H1 (cell line): ENCODE data around the gene PCDHAC1. TPM values are rescaled to one million over a fixed set of nuclear protein-coding genes. Genes with fewer than 3 reads are reported as not detected.

Source experiments
- CTCF ChIA-PET: fragments of 300-600 bp; sonication (Branson Sonifier 250); formaldehyde crosslinking; loops from one replicate; lab custom pipeline; 2021; ENCODE audit not compliant: partially characterized antibody; lab: Charles Lee
- POLR2A ChIA-PET: fragments of 300-600 bp; sonication (Branson Sonifier 250); formaldehyde crosslinking; loops from one replicate; lab custom pipeline; 2021; ENCODE audit warnings: inconsistent platforms; ENCODE audit not compliant: partially characterized antibody; lab: Charles Lee
- DNase-seq, 2 experiments: peaks; one replicate each; pipeline versions ENCODE4 v3.0.0 to v3.0.0-alpha.2; 2010 to 2022; ENCODE audit warnings: low spot score in 2 of 2, low read depth in 1 of 2, mixed read lengths in 1 of 2
- FAIRE-seq: peaks from 2 replicates; lab custom pipeline; 2011; peaks lifted over from hg19 to GRCh38; lab: Jason Lieb, UNC
- H2AFZ ChIP-seq: 2 replicates; pipeline ENCODE4 v1.8.1; 2012; ENCODE audit warnings: low read length, inconsistent platforms
- H2AK5ac ChIP-seq: 2 replicates; pipeline ENCODE4 v1.6.1; 2013; ENCODE audit warnings: low read depth, low read length
- H2BK120ac ChIP-seq: replicated peaks from 2 replicates; pipeline ENCODE3; 2013; ENCODE audit warnings: low read depth, low read length, inconsistent platforms
- H2BK12ac ChIP-seq: 2 replicates; pipeline ENCODE4 v1.6.1; 2013; ENCODE audit warnings: low read depth, low read length
- H2BK15ac ChIP-seq: 2 replicates; pipeline ENCODE4 v1.6.1; 2013; ENCODE audit warnings: low read length
- H2BK20ac ChIP-seq: 2 replicates; pipeline ENCODE4 v1.6.1; 2013; ENCODE audit warnings: low read length
- H2BK5ac ChIP-seq: 2 replicates; pipeline ENCODE4 v1.6.1; 2013; ENCODE audit warnings: low read depth, low read length
- H3K14ac ChIP-seq: 2 replicates; pipeline ENCODE4 v1.6.1; 2013; ENCODE audit warnings: inconsistent platforms; ENCODE audit not compliant: insufficient read length
- H3K18ac ChIP-seq: 2 replicates; pipeline ENCODE4 v1.6.1; 2013; ENCODE audit warnings: low read length; ENCODE audit errors: extremely low read depth
- H3K23ac ChIP-seq: 2 replicates; pipeline ENCODE4 v1.6.1; 2013; ENCODE audit warnings: inconsistent platforms; ENCODE audit not compliant: insufficient read length
- H3K23me2 ChIP-seq: 2 replicates; pipeline ENCODE4 v1.6.1; 2013; ENCODE audit warnings: low read depth, low read length
- H3K27ac ChIP-seq: 2 replicates; pipeline ENCODE4 v1.6.1; 2011; ENCODE audit warnings: low read depth, low read length, inconsistent platforms
- H3K27me3 ChIP-seq, 4 experiments: replicated peaks in 1 of 4; 1 replicate in 1 of 4; 2 replicates in 3 of 4; pipeline versions ENCODE4 v1.6.1 to v1.8.1; 2011 to 2013; ENCODE audit warnings: low read length in 3 of 4, mild to moderate bottlenecking in 3 of 4, inconsistent platforms in 2 of 4, mixed read lengths in 2 of 4, moderate library complexity in 1 of 4; ENCODE audit not compliant: control insufficient read depth in 3 of 4, insufficient read depth in 3 of 4; ENCODE audit errors: extremely low read depth in 1 of 4
- H3K36me3 ChIP-seq, 4 experiments: 2 replicates each; pipeline versions ENCODE4 v1.6.1 to v1.8.1; 2011 to 2013; ENCODE audit warnings: mild to moderate bottlenecking in 4 of 4, low read length in 3 of 4, moderate library complexity in 2 of 4, control low read depth in 1 of 4, inconsistent platforms in 1 of 4; ENCODE audit not compliant: insufficient read depth in 4 of 4, control insufficient read depth in 2 of 4
- H3K4ac ChIP-seq: replicated peaks from 2 replicates; pipeline ENCODE3; 2013; ENCODE audit warnings: low read length, low read depth, mixed read lengths, inconsistent platforms; ENCODE audit not compliant: insufficient read length
- H3K4me1 ChIP-seq, 4 experiments: replicated peaks in 1 of 4; 1 replicate in 1 of 4; 2 replicates in 3 of 4; pipeline versions ENCODE4 v1.6.1 to v1.8.1; 2011 to 2013; ENCODE audit warnings: low read length in 3 of 4, inconsistent platforms in 2 of 4, mixed read lengths in 1 of 4; ENCODE audit not compliant: insufficient read depth in 4 of 4, control insufficient read depth in 3 of 4
- H3K4me2 ChIP-seq, 2 experiments: 2 replicates each; pipeline versions ENCODE4 v1.6.1 to v1.8.1; 2011 to 2013; ENCODE audit warnings: low read depth in 2 of 2, low read length in 2 of 2, control low read depth in 1 of 2, inconsistent platforms in 1 of 2, mild to moderate bottlenecking in 1 of 2; ENCODE audit not compliant: insufficient read depth in 1 of 2
- H3K4me3 ChIP-seq, 4 experiments: fragments of 200-600, 300-600 bp in 1 of 4; sonication (generic), shearing (Covaris generic), sonication (Bioruptor Twin) in 1 of 4; 2 replicates each; pipeline versions ENCODE4 v1.5.1 to v1.8.1; 2011 to 2016; ENCODE audit warnings: low read length in 4 of 4, low read depth in 3 of 4, control low read depth in 2 of 4, inconsistent platforms in 2 of 4, mild to moderate bottlenecking in 2 of 4, mixed read lengths in 1 of 4, moderate library complexity in 1 of 4; ENCODE audit not compliant: insufficient read depth in 2 of 4; ENCODE audit errors: extremely low read depth in 1 of 4
- H3K56ac ChIP-seq: replicated peaks from 2 replicates; pipeline ENCODE3; 2013; ENCODE audit warnings: low read depth, mild to moderate bottlenecking, mixed read lengths, low read length, inconsistent platforms; ENCODE audit not compliant: insufficient read length
- H3K79me1 ChIP-seq: 2 replicates; pipeline ENCODE4 v1.6.1; 2013; ENCODE audit warnings: low read depth, low read length, control low read depth
- H3K79me2 ChIP-seq, 2 experiments: 2 replicates each; pipeline versions ENCODE4 v1.6.1 to v1.8.1; 2012 to 2013; ENCODE audit warnings: low read length in 2 of 2, mild to moderate bottlenecking in 2 of 2, inconsistent platforms in 1 of 2; ENCODE audit not compliant: insufficient read depth in 2 of 2, control insufficient read depth in 1 of 2
- H3K9ac ChIP-seq, 4 experiments: replicated peaks in 1 of 4; 1 replicate in 1 of 4; 2 replicates in 3 of 4; pipeline versions ENCODE4 v1.6.1 to v1.8.1; 2011 to 2013; ENCODE audit warnings: low read depth in 3 of 4, low read length in 3 of 4, control low read depth in 2 of 4, mild to moderate bottlenecking in 2 of 4, moderate library complexity in 2 of 4, inconsistent platforms in 1 of 4; ENCODE audit errors: extremely low read depth in 1 of 4
- H3K9me3 ChIP-seq, 2 experiments: 2 replicates each; pipeline versions ENCODE4 v1.6.1 to v1.8.1; 2012 to 2013; ENCODE audit warnings: mild to moderate bottlenecking in 2 of 2, moderate library complexity in 2 of 2, control low read depth in 1 of 2, inconsistent platforms in 1 of 2, low read depth in 1 of 2, low read length in 1 of 2, mixed read lengths in 1 of 2; ENCODE audit not compliant: insufficient read depth in 2 of 2
- H4K20me1 ChIP-seq, 2 experiments: replicated peaks in 1 of 2; 2 replicates each; pipeline versions ENCODE3 to v1.8.1; 2011 to 2013; ENCODE audit warnings: inconsistent platforms in 2 of 2, low read length in 2 of 2, mild to moderate bottlenecking in 1 of 2; ENCODE audit not compliant: insufficient read depth in 2 of 2, control insufficient read depth in 1 of 2
- H4K5ac ChIP-seq: 2 replicates; pipeline ENCODE4 v1.6.1; 2013; ENCODE audit warnings: low read length, low read depth, mixed read lengths, inconsistent platforms; ENCODE audit not compliant: insufficient read length
- H4K8ac ChIP-seq: 2 replicates; pipeline ENCODE4 v1.8.0; 2013; ENCODE audit warnings: mild to moderate bottlenecking, moderate library complexity, low read length, inconsistent platforms; ENCODE audit not compliant: insufficient read depth; ENCODE audit errors: extremely low read depth
- H4K91ac ChIP-seq: replicated peaks from 2 replicates; pipeline ENCODE3; 2013; ENCODE audit warnings: low read length, mixed read lengths, inconsistent platforms; ENCODE audit not compliant: insufficient read length
- CHD2 ChIP-seq: IDR thresholded peaks from 2 replicates; pipeline ENCODE4 v1.6.1; 2012; ENCODE audit warnings: low read length, improper control_type of control experiment
- EZH2 ChIP-seq: fragments of 200-600 bp; sonication (generic); IDR thresholded peaks from 2 replicates; pipeline ENCODE4 v1.7.1; 2012; ENCODE audit warnings: low read depth, mild to moderate bottlenecking, moderate library complexity, low read length, inconsistent platforms; ENCODE audit not compliant: severe bottlenecking
- FOSL1 ChIP-seq: IDR thresholded peaks from 2 replicates; pipeline ENCODE4 v1.6.1; 2011; ENCODE audit warnings: mild to moderate bottlenecking, low read depth, low read length, moderate library complexity; ENCODE audit not compliant: insufficient read depth
- GABPA ChIP-seq: IDR thresholded peaks from 2 replicates; pipeline ENCODE4 v1.6.1; 2011; ENCODE audit warnings: mild to moderate bottlenecking, low read length, moderate library complexity, borderline replicate concordance; ENCODE audit not compliant: insufficient read depth
- HDAC6 ChIP-seq: IDR thresholded peaks from one replicate; pipeline ENCODE4 v1.7.1; 2012; ENCODE audit warnings: low read depth, mild to moderate bottlenecking, inconsistent platforms, low read length, moderate library complexity
- JUND ChIP-seq: IDR thresholded peaks from 2 replicates; pipeline ENCODE4 v1.6.1; 2011; ENCODE audit warnings: mild to moderate bottlenecking, improper control_type of control experiment, low read length
- NANOG ChIP-seq: IDR thresholded peaks from 2 replicates; pipeline ENCODE4 v1.6.1; 2011; ENCODE audit warnings: low read length, low read depth, mild to moderate bottlenecking, inconsistent platforms; ENCODE audit not compliant: insufficient read depth, poor library complexity, severe bottlenecking
- PHF8 ChIP-seq: fragments of 200-600 bp; sonication (generic); conservative IDR thresholded peaks from 2 replicates; pipeline ENCODE4 v1.7.1; 2012; ENCODE audit warnings: low read depth, mild to moderate bottlenecking, inconsistent platforms, low read length, moderate library complexity
- RAD21 ChIP-seq, 2 experiments: IDR thresholded peaks in 1 of 2; conservative IDR thresholded peaks in 1 of 2; 2 replicates each; pipeline ENCODE4 v1.6.1; 2011; ENCODE audit warnings: low read depth in 2 of 2, low read length in 2 of 2, improper control_type of control experiment in 1 of 2, inconsistent platforms in 1 of 2, mild to moderate bottlenecking in 1 of 2, moderate library complexity in 1 of 2
- SP1 ChIP-seq: IDR thresholded peaks from 2 replicates; pipeline ENCODE4 v1.6.1; 2011; ENCODE audit warnings: low read depth, low read length
- SUZ12 ChIP-seq: fragments of 200-600 bp; sonication (generic); IDR thresholded peaks from 2 replicates; pipeline ENCODE4 v1.6.1; 2012; ENCODE audit warnings: mild to moderate bottlenecking, inconsistent platforms, low read length, moderate library complexity, mixed read lengths
- WGBS, 2 experiments: shearing (Covaris generic) in 1 of 2; methylation state at CpG; one replicate each; pipeline versions ENCODE4 v1.1.6 to v1.1.7; 2013 to 2015; ENCODE audit warnings: low lambda C conversion rate in 2 of 2, mixed read lengths in 2 of 2, inconsistent platforms in 1 of 2, low coverage in 1 of 2, missing lambda C conversion rate in 1 of 2; ENCODE audit not compliant: insufficient replicate concordance in 2 of 2, insufficient coverage in 1 of 2, insufficient read length in 1 of 2; ENCODE audit errors: extremely low coverage in 1 of 2, missing lambda C conversion rate in 1 of 2; 5-methylcytosine and 5-hydroxymethylcytosine counted together
- polyA plus RNA-seq, 7 experiments: library from polyadenylated mRNA; depleted of rRNA in 3 of 7; stranded (reverse) in 5 of 7; unstranded in 2 of 7; fragments of >200 nt in 5 of 7; fragments of 200-250 nt in 2 of 7; gene quantifications; 1 replicate in 5 of 7; 2 replicates in 1 of 7; 4 replicates in 1 of 7; pipeline versions ENCODE4 v1.2.1 to v1.2.3, GENCODE V29; 2011 to 2013; ENCODE audit warnings: missing spikeins in 2 of 7, mixed read lengths in 2 of 7
- total RNA-seq: library from RNA; stranded (reverse); fragmentation: NEBNext Ultra II Directional; extraction: Animal tissue kit (Norgen Biotek cat#: 25700); gene quantifications from 2 replicates; pipeline ENCODE4 v1.2.1, GENCODE V29; 2021

PCDHAC1 gene
- total and polyA plus RNA-seq, 2 of the 8 experiments (the other 6 are each of a cell fraction or from before 2014, with no cell fraction given), result 2.2 to 4.5 TPM

DNA sequence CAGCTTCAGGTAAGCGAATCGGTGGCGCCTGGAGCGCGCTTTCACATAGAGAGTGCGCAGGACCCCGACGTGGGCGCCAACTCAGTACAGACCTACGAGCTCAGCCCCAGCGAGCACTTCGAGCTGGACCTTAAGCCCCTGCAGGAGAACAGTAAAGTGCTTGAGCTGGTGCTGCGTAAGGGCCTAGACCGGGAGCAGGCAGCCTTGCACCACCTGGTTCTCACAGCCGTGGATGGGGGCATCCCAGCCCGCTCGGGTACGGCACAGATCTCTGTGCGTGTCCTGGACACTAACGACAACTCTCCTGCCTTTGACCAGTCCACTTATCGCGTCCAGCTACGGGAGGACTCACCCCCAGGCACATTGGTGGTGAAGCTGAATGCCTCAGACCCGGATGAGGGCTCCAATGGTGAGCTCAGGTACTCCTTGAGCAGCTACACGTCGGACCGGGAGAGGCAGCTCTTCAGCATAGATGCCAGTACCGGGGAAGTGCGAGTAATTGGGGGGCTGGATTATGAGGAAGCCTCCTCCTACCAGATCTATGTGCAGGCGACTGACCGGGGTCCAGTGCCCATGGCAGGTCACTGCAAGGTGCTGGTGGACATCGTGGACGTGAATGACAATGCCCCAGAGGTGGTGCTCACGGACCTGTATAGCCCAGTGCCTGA lies 41.3 kb downstream of the PCDHAC1 start:
- H3K4me2 ChIP-seq, result peak overlapping the region; percentile 78 to 100
- H3K79me2 ChIP-seq, result peaks cover 0 to 3% of the 10 kb centered on the region in 2 experiments; a peak in 1 of 4 replicates
- H4K20me1 ChIP-seq, result peaks cover 9 to 16% of the 10 kb centered on the region in 2 experiments
- no peak overlapping the region for H3K4ac ChIP-seq
- no peak overlapping the region for H3K27ac ChIP-seq
- H3K56ac ChIP-seq, result no peak overlapping the region
- H3K14ac ChIP-seq, result no peak overlapping the region
- H3K18ac ChIP-seq, result peak overlapping the region; percentile 49; the same call in 1 of the 2 replicates
- FAIRE-seq (no peak), DNase-seq (peak in 1 of 2 experiments; percentile 60)
- peaks cover 2 to 27% (median 20%) of the 10 kb centered on the region in 4 experiments for H3K27me3 ChIP-seq
- H3K79me1 ChIP-seq, result no peaks in the 10 kb centered on the region
- CTCF ChIA-PET, result interaction anchor here (1.0 to 5.7 kb wide), 21 partner anchors 11 to 93 kb away, joined by 3 to 56 read pairs (median 8); partner anchors contain the start of genes PCDHA12, PCDHA13 and PCDHAC1
- H4K8ac ChIP-seq, result peak overlapping the region; percentile 69
- peak overlapping the region; percentile 63; the same call in 1 of the 2 replicates for H2BK15ac ChIP-seq
- peak overlapping the region in 2 of 4 experiments; percentile 43 to 60; a peak in 5 of 7 replicates for H3K9ac ChIP-seq
- H2BK20ac ChIP-seq, result peak overlapping the region; percentile 64
- peak overlapping the region; percentile 93; the same call in 1 of the 2 replicates for H2BK12ac ChIP-seq
- no peak overlapping the region for H3K23ac ChIP-seq
- peak overlapping the region; percentile 57; the same call in 1 of the 2 replicates for H2BK5ac ChIP-seq
- H3K36me3 ChIP-seq, result no peaks in the 10 kb centered on the region
- H3K4me1 ChIP-seq, result peaks cover 2 to 15% (median 7%) of the 10 kb centered on the region in 4 experiments; a peak in 5 of 7 replicates
- WGBS, 2 experiments, result 41% methylated on average over 34 of the region's 34 CpGs; no CpG with 5 or more reads in 1 of the 2 experiments
- H3K9me3 ChIP-seq, result no peaks in the 10 kb centered on the region
- no peak overlapping the region for H2BK120ac ChIP-seq
- peak overlapping the region; percentile 39; the same call in 1 of the 2 replicates for H2AFZ ChIP-seq
- H4K91ac ChIP-seq, result peak overlapping the region; percentile 67
- H3K23me2 ChIP-seq, result peaks cover 15% of the 10 kb centered on the region
- no peak overlapping the region for H4K5ac ChIP-seq
- peak overlapping the region; percentile 76 to 96 (median 92) for H3K4me3 ChIP-seq
- POLR2A ChIA-PET, result interaction anchor here (0.9 to 13.7 kb wide), 9 partner anchors 9 to 91 kb away, joined by 3 to 123 read pairs (median 9); partner anchors contain the start of gene PCDHAC1
- H2AK5ac ChIP-seq, result no peak overlapping the region
- no peak for TF ChIP-seq FOSL1
- no peak for TF ChIP-seq CHD2
- TF ChIP-seq SP1, result no peak
- 0 out of 2 replicates have a peak, but pooled peaks have one; percentile 5 for TF ChIP-seq PHF8
- no peak; a peak in 1 of 4 replicates for TF ChIP-seq RAD21 (IDR thresholded peaks at IDR 0.05 in 1 of 2, conservative IDR thresholded peaks at IDR 0.05 in 1 of 2; ENCODE audit: low read depth in 2 of 2, low read length in 2 of 2)
- no peak; the same call in 1 of the 2 replicates for TF ChIP-seq SUZ12
- no peak for TF ChIP-seq JUND
- no peak for TF ChIP-seq HDAC6
- no peak for TF ChIP-seq GABPA
- TF ChIP-seq EZH2, result no peak
- no peak for TF ChIP-seq NANOG
